Mesendoderm (in vitro differentiated cells): ENCODE data around the gene MAFB.

Experiments used
- DNase-seq: peaks from one replicate; pipeline ENCODE4 v3.0.0; 2013
- H2AK5ac ChIP-seq: 2 replicates; pipeline ENCODE4 v1.6.1; 2013; ENCODE audit warnings: low read length, inconsistent platforms
- H2BK120ac ChIP-seq: 2 replicates; pipeline ENCODE4 v1.6.1; 2013; ENCODE audit warnings: low read depth, mild to moderate bottlenecking, low read length, moderate library complexity, mixed read lengths
- H2BK15ac ChIP-seq: replicated peaks from 2 replicates; pipeline ENCODE4 v1.6.1; 2013; ENCODE audit warnings: low read depth, mild to moderate bottlenecking, moderate library complexity
- H2BK5ac ChIP-seq: 2 replicates; pipeline ENCODE4 v1.6.1; 2013; ENCODE audit warnings: low read length, inconsistent platforms
- H3K18ac ChIP-seq: 2 replicates; pipeline ENCODE4 v1.6.1; 2013; ENCODE audit warnings: mild to moderate bottlenecking, low read length, mixed read lengths
- H3K23ac ChIP-seq: one replicate; pipeline ENCODE4 v1.6.1; 2013; ENCODE audit warnings: low read length
- H3K27ac ChIP-seq: 2 replicates; pipeline ENCODE4 v1.5.1; 2013; ENCODE audit warnings: low read depth, mild to moderate bottlenecking, inconsistent platforms, low read length, moderate library complexity
- H3K27me3 ChIP-seq: 2 replicates; pipeline ENCODE4 v1.6.1; 2013; ENCODE audit warnings: low read length, control low read depth, mild to moderate bottlenecking, inconsistent platforms; ENCODE audit not compliant: insufficient read depth, poor library complexity
- H3K36me3 ChIP-seq: 2 replicates; pipeline ENCODE4 v1.6.1; 2013; ENCODE audit warnings: low read length, inconsistent platforms; ENCODE audit not compliant: control insufficient read depth, insufficient read depth
- H3K4ac ChIP-seq: one replicate; pipeline ENCODE4 v1.6.1; 2013; ENCODE audit warnings: low read depth, mild to moderate bottlenecking, low read length, moderate library complexity
- H3K4me1 ChIP-seq: 2 replicates; pipeline ENCODE4 v1.6.1; 2013; ENCODE audit warnings: low read depth, low read length, inconsistent platforms; ENCODE audit not compliant: control insufficient read depth
- H3K4me2 ChIP-seq: 2 replicates; pipeline ENCODE4 v1.6.1; 2013; ENCODE audit warnings: low read length
- H3K4me3 ChIP-seq: 2 replicates; pipeline ENCODE4 v1.5.1; 2013; ENCODE audit warnings: mild to moderate bottlenecking, low read length
- H3K56ac ChIP-seq: one replicate; pipeline ENCODE4 v1.6.1; 2013; ENCODE audit warnings: low read length
- H3K79me1 ChIP-seq: 2 replicates; pipeline ENCODE4 v1.6.1; 2013; ENCODE audit warnings: low read length, inconsistent platforms
- H3K79me2 ChIP-seq: 2 replicates; pipeline ENCODE4 v1.6.1; 2013; ENCODE audit warnings: mild to moderate bottlenecking, low read length; ENCODE audit not compliant: control insufficient read depth, insufficient read depth
- H3K9ac ChIP-seq: 2 replicates; pipeline ENCODE4 v1.6.1; 2013; ENCODE audit warnings: low read length, inconsistent platforms
- H4K5ac ChIP-seq: one replicate; pipeline ENCODE4 v1.6.1; 2013; ENCODE audit warnings: low read length
- H4K8ac ChIP-seq: one replicate; pipeline ENCODE4 v1.6.1; 2013; ENCODE audit warnings: low read depth, mild to moderate bottlenecking, control low read depth, low read length, moderate library complexity
- WGBS: extraction: QIAGEN DNeasy Blood & Tissue Kit; methylation state at CpG from one replicate; pipeline ENCODE4 v1.1.7; 2013; ENCODE audit warnings: low lambda C conversion rate, missing lambda C conversion rate; ENCODE audit not compliant: insufficient coverage; ENCODE audit errors: extremely low coverage; 5-methylcytosine and 5-hydroxymethylcytosine counted together

The MAFB gene

DNA sequence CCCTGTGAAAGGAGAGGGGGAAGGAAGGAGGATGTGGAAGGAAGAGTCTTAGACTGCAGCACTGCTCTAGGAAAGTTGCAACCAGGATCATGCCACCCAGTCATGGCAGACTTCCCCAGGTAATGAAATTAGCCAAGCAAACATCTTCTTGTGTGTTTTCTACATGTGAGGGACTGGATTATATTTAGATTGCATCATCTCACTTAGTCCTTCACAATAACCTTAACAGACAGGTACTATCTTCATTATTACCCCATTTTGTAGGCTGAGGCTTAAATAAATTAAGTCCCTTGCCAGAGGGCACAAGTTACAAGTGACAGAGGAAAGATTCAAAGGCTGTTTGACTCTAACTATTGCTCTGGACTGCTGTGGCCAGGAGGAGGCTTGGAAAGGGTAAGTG lies 9.7 kb upstream of the MAFB start:
- Histone ChIP-seq H3K4me3 (no peak overlapping the region), H3K36me3 (no peaks in the 10 kb centered on the region), H2AK5ac (no peak overlapping the region), H4K5ac (no peak overlapping the region), H4K8ac (no peak overlapping the region), H2BK120ac (no peak overlapping the region), H3K23ac (no peak overlapping the region), H3K27me3 (peaks cover 11% of the 10 kb centered on the region), H3K79me1 (no peaks in the 10 kb centered on the region), H2BK15ac (no peak overlapping the region), H3K9ac (no peak overlapping the region), H3K4me2 (no peak overlapping the region), H3K27ac (no peak overlapping the region), H3K79me2 (no peaks in the 10 kb centered on the region), H3K18ac (no peak overlapping the region), H3K4me1 (no peaks in the 10 kb centered on the region), H2BK5ac (no peak overlapping the region), H3K56ac (no peak overlapping the region), H3K4ac (no peak overlapping the region)
- DNase-seq: no peak

DNA sequence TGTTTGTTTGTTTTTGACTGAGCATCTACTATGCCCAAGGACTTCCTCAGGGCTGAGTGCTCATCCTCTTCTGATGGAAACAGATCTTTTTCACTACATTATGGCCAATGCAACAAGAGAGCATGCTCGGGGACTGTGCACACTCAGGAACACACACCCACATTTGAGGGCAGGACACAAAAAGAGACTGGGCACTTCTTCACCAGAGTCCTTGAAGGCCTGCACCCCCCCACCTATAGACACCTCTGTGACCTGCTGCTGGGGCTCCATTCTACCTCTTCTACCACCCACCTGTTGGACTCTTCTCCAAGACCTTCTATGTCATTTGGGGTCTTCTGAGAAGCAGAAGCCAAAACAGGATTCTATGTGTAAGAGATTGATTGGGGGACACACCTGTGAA lies 9.2 kb upstream of the MAFB start:
- no peaks in the 10 kb centered on the region for H3K79me1 ChIP-seq
- no peaks in the 10 kb centered on the region for H3K4me1 ChIP-seq
- H2BK5ac ChIP-seq: no peak overlapping the region
- H2BK120ac ChIP-seq: no peak overlapping the region
- H3K27me3 ChIP-seq: peaks cover 14% of the 10 kb centered on the region
- H2AK5ac ChIP-seq: no peak overlapping the region
- H3K4ac ChIP-seq: no peak overlapping the region
- H3K56ac ChIP-seq: no peak overlapping the region
- no peak overlapping the region for H3K27ac ChIP-seq
- no CpG with 5 or more reads among the region's 1 CpG for WGBS
- no peaks in the 10 kb centered on the region for H3K36me3 ChIP-seq
- H4K5ac ChIP-seq: no peak overlapping the region
- no peak overlapping the region for H3K9ac ChIP-seq
- H2BK15ac ChIP-seq: no peak overlapping the region
- no peak overlapping the region for H3K23ac ChIP-seq
- H4K8ac ChIP-seq: no peak overlapping the region
- H3K18ac ChIP-seq: no peak overlapping the region
- no peak for DNase-seq
- no peak overlapping the region for H3K4me2 ChIP-seq
- no peak overlapping the region for H3K4me3 ChIP-seq
- H3K79me2 ChIP-seq: no peaks in the 10 kb centered on the region

DNA sequence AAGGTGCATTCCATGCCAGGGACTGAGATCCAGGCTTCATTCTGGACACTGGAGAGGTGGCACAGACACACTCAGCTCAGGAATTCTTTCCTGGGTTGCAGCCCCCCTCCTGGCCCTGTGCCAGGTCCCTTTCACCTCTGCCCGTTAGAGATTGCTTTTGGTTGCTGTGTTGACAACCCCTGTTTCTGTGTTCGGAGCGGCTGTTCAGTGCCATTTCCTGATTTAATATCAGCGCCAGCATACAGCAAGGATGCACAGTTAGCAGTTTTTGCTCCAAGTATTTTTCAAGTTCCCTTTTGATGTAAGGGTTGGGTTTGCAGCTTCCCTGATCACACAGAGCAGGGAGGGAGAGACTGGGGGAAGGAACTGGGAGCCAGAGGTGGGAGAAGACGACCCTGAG lies 8.5 kb upstream of the MAFB start:
- Histone ChIP-seq H3K23ac (no peak overlapping the region), H3K9ac (no peak overlapping the region), H3K36me3 (no peaks in the 10 kb centered on the region), H3K27ac (no peak overlapping the region), H2BK120ac (no peak overlapping the region), H3K4me1 (no peaks in the 10 kb centered on the region), H3K27me3 (peaks cover 21% of the 10 kb centered on the region), H4K5ac (no peak overlapping the region), H2BK15ac (no peak overlapping the region), H3K4me2 (no peak overlapping the region), H3K4ac (no peak overlapping the region), H3K56ac (no peak overlapping the region), H3K79me2 (no peaks in the 10 kb centered on the region), H3K79me1 (no peaks in the 10 kb centered on the region), H2BK5ac (no peak overlapping the region), H2AK5ac (no peak overlapping the region), H4K8ac (no peak overlapping the region), H3K4me3 (no peak overlapping the region), H3K18ac (no peak overlapping the region)
- no CpG with 5 or more reads among the region's 5 CpGs for WGBS
- DNase-seq: no peak

DNA sequence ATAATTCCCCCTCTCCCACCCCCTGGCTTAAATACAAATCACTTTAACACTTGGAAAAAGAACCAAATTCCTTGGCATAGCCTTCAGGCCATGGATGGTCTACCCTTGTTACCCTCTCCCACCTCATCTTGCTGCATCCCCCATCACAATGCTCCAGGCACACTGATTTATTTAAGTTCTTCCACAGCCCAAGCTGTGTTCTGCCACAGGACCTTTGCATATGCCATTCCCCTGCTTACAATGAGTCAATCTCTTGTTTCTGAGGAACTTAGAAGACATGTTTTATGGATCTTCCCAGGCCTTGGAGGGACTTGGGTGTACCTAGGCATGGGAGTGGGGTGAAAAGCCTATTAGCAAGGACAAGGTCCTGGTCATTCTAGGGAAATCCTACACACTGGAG lies 6.2 kb upstream of the MAFB start:
- Histone ChIP-seq H3K18ac (no peak overlapping the region), H3K9ac (no peak overlapping the region), H3K79me1 (no peaks in the 10 kb centered on the region), H3K4ac (no peak overlapping the region), H3K4me1 (no peaks in the 10 kb centered on the region), H3K56ac (no peak overlapping the region), H3K4me3 (no peak overlapping the region), H4K8ac (no peak overlapping the region), H3K23ac (no peak overlapping the region), H3K79me2 (no peaks in the 10 kb centered on the region), H2BK5ac (no peak overlapping the region), H2BK120ac (no peak overlapping the region), H3K27ac (no peak overlapping the region), H3K36me3 (no peaks in the 10 kb centered on the region), H4K5ac (no peak overlapping the region), H2BK15ac (no peak overlapping the region), H3K27me3 (peaks cover 44% of the 10 kb centered on the region), H2AK5ac (no peak overlapping the region), H3K4me2 (no peak overlapping the region)
- no peak for DNase-seq

DNA sequence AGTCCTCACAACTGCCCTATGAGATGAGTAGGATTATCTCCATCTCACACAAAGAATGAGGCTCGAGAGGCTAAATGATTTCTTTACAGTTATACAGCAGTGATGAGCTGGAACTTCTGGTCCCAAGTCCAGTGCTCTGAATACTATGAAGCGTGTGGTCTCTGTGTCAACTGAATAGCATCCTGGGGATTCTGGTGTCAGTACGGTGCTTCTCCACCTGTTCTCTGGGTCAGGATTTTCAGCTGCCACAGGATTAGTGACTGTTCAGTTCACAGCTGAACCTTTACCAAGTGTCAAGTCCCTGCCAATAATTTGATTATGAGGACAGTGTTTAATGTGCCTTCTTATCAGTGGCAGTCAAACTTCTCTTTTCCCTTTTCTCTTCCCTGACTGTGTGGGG lies 5.2 kb upstream of the MAFB start:
- no peak for DNase-seq
- H4K5ac ChIP-seq: no peak overlapping the region
- no peak overlapping the region for H3K27ac ChIP-seq
- no peak overlapping the region for H3K23ac ChIP-seq
- no CpG with 5 or more reads among the region's 3 CpGs for WGBS
- H2BK5ac ChIP-seq: no peak overlapping the region
- H3K27me3 ChIP-seq: peaks cover 45% of the 10 kb centered on the region
- H3K4me3 ChIP-seq: no peak overlapping the region
- no peaks in the 10 kb centered on the region for H3K79me2 ChIP-seq
- H3K4me1 ChIP-seq: no peaks in the 10 kb centered on the region
- no peak overlapping the region for H3K18ac ChIP-seq
- H3K4ac ChIP-seq: no peak overlapping the region
- no peaks in the 10 kb centered on the region for H3K79me1 ChIP-seq
- no peaks in the 10 kb centered on the region for H3K36me3 ChIP-seq
- H2AK5ac ChIP-seq: no peak overlapping the region
- H2BK120ac ChIP-seq: no peak overlapping the region
- no peak overlapping the region for H3K4me2 ChIP-seq
- H2BK15ac ChIP-seq: no peak overlapping the region
- H3K9ac ChIP-seq: no peak overlapping the region
- no peak overlapping the region for H4K8ac ChIP-seq
- H3K56ac ChIP-seq: no peak overlapping the region

DNA sequence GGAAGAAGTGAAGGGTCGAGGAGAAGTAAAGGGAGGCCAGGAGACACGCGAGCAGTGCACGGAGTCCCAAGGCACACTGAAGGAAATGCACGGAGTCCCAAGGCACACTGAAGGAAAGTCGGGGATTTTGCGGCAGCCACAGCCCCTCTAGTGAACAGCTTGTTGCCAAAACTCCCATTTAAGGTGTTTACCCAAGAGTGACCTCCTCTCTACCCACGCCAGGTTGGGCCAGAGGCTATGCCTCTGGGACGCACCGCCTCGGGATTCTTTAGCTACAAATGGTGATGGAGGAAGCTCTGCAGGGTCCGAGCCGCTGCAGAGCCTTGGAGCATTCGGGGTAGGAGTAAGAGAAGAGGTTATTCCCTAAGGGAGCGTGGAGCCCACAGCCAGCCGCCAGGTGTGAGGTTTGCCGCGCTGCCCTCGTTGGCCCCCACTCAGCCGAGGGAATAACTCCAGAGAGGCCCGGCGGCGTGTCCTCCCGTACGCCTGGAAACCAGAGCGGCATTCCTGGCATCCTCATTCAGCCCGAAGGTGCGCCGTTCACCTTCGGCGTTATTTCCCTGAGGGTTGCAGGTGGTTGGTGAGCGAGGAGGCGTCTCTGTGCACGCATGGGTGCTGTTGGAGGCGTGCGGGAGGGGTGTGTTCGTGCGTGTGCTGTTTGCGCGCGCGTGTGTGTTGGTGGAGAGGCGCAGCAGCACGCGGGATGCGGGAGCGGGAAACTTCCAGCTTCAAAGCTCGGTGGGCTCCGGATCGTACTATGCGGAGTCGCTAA lies 3.4 kb upstream of the MAFB start:
- Histone ChIP-seq H3K79me1 (no peaks in the 10 kb centered on the region), H3K23ac (no peak overlapping the region), H2BK5ac (no peak overlapping the region), H3K4me3 (no peak overlapping the region), H3K79me2 (no peaks in the 10 kb centered on the region), H4K5ac (no peak overlapping the region), H3K4me2 (no peak overlapping the region), H3K27me3 (peaks cover 52% of the 10 kb centered on the region), H2AK5ac (no peak overlapping the region), H3K27ac (no peak overlapping the region), H3K56ac (no peak overlapping the region), H4K8ac (no peak overlapping the region), H3K9ac (no peak overlapping the region), H2BK15ac (no peak overlapping the region), H3K4ac (no peak overlapping the region), H3K4me1 (no peaks in the 10 kb centered on the region), H2BK120ac (no peak overlapping the region), H3K36me3 (no peaks in the 10 kb centered on the region), H3K18ac (no peak overlapping the region)
- WGBS: no CpG with 5 or more reads among the region's 52 CpGs
- no peak for DNase-seq
